ENCODE results near the gene NET1.

NET1 gene

DNA sequence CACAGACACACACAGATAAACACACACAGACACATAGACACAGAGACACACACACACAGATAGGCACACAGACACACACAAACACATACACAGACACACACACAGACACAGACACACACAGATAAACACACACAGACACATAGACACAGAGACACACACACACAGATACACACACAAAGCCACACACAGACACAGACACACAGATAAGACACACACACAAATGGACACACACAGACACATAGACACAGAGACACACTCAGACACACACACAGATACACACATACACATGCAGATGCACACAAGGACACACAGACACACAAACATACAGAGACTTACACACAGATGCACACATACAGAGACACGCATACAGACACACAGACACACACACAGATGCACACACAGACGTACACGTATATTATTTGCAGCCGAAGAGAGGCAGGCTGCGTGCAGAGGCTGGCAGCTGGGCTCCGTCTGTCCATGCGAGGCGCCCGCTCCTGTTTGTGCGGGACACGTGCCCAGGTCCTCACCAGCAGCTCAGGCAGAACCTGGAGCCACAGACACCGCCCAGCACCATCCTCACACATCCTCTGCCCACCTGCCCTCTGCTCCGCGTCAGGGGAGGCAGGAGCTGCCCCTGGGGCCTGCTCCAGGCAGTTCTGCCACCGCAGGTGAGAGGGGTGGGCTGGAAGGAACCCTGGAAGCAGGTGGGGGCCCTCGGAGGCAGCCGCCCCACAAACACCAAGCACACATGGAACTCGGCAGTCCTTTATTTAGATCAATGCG is 85.8 kb downstream of the NET1 start:
- no peak overlapping the region for H3K4me3 ChIP-seq (ENCODE audit: low read depth, low read length)

DNA sequence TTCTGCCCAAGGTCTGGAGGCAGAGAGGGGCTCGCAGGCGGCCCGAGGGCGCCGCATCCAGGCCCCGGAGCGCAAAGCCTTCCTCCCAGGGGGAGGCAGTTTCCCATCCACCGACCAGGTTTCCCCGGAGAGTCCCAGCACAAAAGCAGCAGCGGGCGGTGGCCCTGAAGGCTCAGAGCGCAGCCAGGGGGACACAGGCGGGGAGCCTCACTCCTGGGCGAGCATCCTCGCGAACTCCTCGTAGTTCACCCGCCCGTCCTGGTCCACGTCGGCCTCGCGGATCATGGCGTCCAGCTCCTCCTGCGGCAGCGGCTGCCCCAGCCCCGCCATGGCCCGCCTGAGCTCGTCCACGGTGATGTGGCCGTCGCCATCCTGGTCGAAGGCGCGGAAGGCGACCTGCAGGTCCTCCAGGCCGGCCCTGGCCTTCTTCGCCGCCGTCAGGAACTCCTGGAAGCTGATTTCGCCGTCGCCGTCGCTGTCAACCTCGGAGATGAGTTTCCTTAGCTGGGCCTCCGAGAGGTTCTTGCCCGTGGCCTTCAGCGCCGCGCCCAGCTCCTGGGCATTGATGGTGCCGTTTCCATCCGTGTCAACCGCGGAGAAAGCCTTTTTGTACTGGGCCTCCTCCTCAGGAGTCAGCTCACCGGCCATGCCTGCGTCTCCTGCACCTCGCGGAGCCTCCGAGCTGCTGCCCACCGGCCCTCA is 86.6 kb downstream of the NET1 start:
- H3K4me3 ChIP-seq (ENCODE audit: low read depth, low read length): no peak overlapping the region

DNA sequence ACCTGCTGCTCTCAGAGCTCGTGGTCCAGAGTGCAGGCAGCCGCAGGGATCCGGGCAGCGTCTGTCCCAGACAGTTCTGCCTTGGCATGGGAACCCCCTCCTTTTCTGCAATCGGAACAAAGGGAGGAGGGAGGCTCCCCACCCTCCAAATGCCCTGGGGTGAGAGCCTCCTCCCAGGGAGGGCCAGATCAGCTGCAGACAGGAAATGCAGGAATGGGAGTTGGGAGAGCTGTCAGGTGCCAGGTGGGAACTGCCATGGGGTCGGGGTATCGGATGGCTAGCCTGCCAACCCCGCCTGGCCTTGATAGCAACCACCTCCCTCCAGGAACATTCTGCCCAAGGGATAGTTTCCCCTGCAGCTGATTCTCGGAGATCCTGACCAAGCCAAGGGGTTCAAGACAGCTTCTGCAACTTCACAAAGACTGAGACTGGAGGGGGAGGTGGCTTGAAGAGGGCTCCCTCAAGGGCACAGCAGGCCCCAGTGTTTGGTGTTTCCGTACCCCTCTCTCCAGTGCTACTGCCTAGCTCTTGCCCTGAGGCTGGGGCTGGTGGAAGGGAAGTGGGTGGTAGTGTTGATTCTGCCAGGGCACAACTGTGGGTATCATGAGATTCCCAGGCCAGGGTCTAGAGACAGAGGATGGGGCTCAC is 87.3 kb downstream of the NET1 start, which contains the start of gene CALML5:
Gene CALML5, minus strand, starts transcription at position 78 of the 648 bp plus-strand sequence. CDS start 132 bp downstream, outside the sequence.
- no peak within 1 kb of the TSS for H3K4me3 ChIP-seq (ENCODE audit: low read depth, low read length)

DNA sequence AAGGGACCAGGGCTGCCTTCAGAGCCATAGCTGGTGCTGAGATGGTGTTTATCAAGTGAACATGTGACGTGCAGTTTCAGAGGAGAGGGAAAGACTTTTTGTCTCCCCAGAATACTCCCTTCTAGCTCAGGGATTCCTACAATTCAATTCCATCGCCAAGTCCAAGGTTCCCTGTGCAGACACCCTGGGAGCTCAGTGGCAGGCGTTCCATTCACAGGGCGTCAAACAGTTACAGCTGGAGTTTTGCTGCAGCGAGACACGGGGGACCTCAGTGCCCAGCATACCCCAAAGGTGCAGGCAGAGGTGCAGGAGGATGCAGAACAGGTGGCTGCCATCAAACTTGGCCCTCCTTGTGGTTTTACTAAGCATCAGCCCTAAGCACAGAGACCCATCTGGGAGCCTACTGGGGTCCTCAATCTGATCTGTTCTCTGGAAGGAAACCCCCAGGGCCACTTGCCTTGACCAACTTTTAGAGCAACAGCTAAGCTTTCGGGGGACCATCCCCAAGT is 87.9 kb downstream of the NET1 start:
- no peak overlapping the region for H3K4me3 ChIP-seq (ENCODE audit: low read depth, low read length)

DNA sequence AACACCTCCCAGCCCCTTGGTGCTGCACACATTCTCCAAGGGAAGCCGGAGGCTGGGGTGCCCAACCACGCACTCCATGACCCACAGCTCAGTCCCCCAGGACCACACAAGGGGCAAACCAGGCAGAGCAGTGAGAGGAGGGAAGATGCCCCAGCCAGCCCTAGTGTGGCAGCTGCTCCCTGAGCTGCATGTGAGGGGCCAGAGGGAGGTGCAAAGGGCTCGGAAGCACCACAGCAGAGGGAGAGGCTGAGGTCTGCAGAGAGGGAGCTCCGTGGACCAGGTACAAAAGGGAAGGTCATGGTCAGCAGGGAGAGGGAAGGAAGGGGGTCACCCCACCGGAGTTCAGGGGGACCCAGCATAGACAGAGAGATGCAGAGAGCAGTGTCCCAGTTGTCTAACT is 88.6 kb downstream of the NET1 start:
- H3K4me3 ChIP-seq (ENCODE audit: low read depth, low read length): no peak overlapping the region

DNA sequence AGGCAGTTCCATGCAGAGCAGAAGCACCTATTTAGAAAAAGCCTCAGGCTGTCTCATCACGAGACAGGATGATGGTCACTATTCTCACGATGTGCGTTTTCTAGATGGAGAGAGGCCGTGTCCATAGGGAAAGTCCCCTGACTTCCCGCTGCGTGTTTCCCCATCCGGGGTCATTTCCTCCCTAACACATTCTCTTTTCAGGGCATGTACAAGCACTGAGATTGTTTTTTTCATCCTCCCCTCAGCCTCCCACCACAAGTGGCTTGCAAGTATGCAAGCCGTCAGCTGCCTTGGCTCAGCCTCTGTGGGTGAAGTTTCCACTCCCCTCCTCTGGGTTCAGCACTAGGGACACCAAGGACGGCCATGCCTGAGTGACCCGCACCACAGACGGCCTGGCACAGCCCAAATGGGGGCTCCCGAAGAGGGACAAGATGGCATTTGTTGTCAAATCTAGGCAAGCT is 89.7 kb downstream of the NET1 start:
- H3K4me3 ChIP-seq (ENCODE audit: low read depth, low read length): no peak overlapping the region

DNA sequence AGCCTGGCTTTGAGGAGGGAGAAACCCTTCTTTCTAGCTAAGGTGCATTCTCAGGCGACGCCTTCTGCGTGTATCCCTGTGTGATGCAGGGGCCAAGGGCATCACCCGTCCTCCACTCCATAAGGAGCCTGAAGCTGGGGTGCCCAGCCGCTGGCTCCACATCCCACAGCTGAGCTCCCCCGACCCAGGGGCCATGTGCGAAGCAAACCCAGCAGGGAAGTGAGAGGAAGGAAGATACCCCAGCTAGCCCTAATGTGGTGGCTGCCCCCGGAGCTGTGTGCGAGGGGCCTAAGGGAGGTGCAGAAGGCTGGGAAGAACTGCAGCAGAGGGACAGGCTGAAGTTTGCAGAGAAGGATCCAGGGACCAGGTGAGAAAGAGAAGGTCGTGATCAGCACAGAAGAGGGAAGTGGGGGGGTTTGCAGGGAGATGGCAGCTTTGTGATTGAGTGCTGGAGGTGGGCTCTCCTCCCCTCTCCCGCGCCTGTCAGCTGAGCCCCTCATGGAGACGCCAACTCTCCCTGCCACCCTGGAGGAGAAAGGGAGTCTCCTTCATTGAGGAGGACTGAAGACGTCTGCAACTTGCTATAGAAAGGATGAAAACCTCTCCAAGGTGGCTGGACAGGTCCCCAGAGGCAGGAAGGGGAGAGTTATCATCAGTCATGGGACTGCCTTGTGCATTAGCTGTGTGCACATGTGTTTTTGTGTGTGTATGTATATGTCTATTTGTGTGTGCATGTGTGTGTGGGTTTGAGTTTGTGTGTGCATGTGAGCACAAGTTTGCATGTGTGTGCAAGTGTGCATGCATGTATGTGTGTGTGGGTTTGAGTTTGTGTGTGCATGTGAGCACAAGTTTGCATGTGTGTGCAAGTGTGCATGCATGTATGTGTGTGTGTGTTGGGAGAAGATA is 90.5 kb downstream of the NET1 start:
- H3K4me3 ChIP-seq (ENCODE audit: low read depth, low read length): no peak overlapping the region

DNA sequence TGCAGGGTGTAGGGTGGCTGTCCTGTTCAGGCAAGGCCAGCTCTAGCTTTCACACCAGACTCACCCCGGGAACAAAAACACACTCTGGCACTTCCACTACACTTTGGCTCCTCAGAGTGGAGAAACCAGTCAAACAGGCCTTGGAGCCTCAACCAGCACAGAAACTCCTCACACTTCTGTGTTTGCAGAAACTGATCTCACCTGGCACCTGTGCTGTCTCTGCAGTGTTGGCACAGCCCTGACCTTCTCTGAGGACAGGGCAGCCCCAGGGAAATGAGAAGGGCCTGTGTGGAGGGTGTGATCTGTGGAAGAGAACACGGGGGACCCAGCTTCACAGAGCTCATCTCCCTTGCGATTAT is 91.1 kb downstream of the NET1 start:
- no peak overlapping the region for H3K4me3 ChIP-seq (ENCODE audit: low read depth, low read length)

DNA sequence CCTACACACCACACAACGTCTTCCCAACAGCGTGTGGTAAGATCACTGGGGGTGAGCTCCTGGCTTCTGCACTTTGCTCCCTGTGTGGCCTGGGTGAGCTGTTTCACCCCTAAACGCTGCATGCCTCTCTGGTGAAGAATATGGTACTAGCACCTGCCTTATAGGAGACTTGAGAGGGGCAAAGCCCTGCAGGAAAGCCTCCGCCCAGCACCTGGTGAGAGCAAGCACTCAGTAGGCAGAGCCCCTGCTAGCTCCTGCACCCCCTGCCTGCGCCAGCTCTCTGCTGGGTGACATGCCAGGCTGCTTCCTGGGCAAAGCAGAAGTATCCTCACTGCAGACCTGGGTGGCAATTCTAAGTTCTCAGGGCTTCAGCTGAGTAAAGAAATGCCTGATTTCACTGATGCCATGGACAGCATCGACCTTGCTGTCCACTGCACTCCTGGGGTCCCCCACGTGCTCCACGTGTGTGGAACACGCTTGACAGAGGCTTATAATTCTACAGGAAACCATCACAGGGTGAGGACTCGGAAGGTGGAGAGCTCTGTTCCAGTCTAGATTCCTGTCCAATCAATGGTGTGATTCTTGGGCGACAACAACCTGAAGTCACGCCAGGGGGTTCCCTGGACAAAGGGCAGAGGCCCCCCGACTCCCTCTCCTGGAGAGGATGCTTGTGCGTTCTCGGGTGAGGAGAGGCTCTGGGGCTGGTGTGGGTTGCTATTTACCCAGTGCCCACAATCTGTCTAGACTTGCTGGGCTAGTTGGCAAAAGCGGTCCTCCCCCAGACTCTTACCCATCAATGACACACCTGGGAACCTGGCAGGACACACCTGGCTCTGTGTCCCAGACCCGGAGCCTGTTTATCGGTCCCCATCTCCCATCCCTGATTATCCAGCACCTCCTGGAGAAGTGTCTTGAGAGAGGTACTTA is 92.1 kb downstream of the NET1 start:
- H3K4me3 ChIP-seq (ENCODE audit: low read depth, low read length): no peak overlapping the region

DNA sequence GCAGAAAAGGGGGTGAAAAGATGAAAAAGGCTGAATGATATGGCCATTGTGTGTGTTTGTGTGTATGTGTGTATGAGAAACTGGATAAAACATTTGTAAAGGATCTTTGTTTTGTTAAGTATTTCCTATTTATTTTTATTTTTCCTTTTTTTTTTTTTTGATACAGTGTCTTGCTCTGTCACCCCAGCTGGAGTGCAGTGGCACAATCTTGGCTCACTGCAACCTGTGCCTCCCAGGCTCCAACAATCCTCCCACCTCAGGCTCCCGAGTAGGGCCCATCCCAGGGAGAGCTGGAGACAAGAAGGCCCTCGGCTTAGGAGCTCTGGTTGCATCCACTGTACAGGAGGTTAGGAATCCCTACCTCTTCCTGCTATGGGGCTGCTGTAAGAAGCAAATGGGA is 93.9 kb downstream of the NET1 start:
- H3K4me3 ChIP-seq (ENCODE audit: low read depth, low read length): no peak overlapping the region

DNA sequence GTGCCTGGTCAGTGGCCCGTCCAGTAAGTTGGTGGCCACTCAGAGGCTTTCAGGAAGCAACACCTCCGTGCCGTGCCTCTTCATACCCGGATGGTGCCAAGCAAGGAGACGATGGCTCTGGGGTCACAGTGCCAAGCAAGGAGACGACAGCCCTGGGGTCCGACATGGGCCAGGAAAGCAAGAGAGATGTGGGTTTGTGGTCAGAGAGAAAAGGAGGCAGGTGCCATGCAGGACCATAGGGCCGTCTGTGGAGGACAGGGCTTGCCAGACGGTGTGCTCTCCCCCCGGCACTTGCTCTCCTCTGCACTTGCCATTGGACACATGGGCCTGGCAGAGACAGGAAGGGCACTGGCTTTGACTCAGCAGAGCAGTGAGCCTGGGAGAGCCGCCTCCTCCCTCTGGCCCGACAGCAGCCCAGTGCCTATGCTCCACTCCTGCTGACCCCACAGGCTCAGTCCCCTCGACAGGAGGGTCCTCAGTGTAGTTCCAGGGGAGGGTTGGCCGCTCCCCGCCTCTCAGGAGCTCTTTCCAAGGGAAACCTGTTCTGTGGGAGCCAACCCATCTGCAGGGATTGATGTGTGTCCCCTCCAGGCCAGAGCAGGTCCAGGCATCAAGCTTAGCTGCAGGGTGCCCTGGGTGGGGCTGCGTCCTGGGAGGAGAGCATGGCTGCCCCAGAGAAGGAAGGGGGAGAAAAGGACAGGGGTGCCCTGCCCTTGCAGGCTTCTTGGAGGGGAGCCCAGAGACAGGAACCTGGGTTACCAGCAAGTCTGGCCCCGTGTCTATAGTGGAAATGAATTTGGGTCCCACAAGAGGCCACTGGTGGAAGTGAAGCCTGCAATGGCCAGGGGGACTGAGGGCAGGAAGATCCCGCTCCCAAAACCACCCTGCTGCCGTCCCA is 94.6 kb downstream of the NET1 start:
- H3K4me3 ChIP-seq (ENCODE audit: low read depth, low read length): no peak overlapping the region

DNA sequence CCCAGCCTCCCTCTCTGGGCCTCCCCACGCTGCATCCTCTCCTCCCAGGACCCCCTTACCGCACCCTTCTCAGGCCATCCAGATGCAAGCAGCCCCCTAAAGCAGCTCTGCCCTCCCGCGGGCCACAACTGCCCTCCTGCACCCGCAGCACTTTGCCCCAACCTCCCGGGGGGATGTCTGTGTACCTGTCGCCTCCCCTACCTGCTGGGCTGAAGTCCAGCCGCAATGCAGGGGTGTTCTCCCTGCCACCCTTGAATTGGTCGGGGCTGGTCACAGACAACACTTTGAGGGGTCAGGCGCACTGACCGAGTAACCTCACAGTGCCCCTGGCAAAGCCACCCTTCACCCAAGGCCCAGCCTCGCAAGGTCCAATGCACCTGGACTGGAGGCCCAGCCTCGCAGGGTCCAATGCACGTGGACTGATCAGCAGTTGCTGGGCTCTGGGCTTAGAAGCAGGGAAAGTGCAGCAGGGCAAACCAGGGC is 95.3 kb downstream of the NET1 start:
- H3K4me3 ChIP-seq (ENCODE audit: low read depth, low read length): no peak overlapping the region

DNA sequence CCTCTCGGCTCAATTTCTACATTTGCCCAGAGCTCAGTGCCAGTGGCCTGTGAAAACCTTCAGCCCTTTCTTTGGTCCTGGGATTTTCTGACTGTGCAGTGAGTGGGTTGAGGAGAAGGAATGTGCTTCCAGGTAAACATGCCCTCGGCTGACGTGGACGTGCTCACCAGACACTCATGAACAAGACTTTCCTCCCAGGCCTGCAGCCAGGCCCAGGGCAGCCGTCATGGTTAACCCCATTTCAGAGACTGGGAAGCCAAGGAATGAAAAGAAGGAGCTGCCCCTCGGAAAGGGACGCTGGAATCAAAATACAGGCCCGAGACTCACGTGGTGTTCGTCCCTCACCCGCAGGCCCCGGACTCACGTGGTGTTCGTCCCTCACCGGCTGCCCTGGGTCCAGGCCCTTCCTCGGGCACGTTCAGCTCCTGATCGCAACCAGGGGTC is 95.8 kb downstream of the NET1 start:
- no peak overlapping the region for H3K4me3 ChIP-seq (ENCODE audit: low read depth, low read length)

Data from iPS-11a (cell line).